Gastroesophageal sphincter (tissue), 3 donors: ENCODE measurements around the gene ACAP3.

ENCODE experiments used
- EP300 ChIP-seq: sonication (generic); formaldehyde crosslinking; IDR thresholded peaks from one replicate; pipeline ENCODE4 v1.6.1; 2017; ENCODE audit warnings: antibody characterized with exemption, mild to moderate bottlenecking
- POLR2A ChIP-seq, 2 donors: fragments of 450-650 bp; IDR thresholded peaks; one replicate each; pipeline ENCODE4 v1.6.1; 2017; ENCODE audit warnings: antibody characterized with exemption in 2 of 2, mild to moderate bottlenecking in 2 of 2, moderate library complexity in 1 of 2
- POLR2AphosphoS5 ChIP-seq: sonication (generic); formaldehyde crosslinking; IDR thresholded peaks from one replicate; pipeline ENCODE4 v1.6.1; 2017; ENCODE audit warnings: antibody characterized with exemption
- TF ChIP-seq, protein P1 (sequence below), 4 experiments: fragments of 200-600 bp in 2 of 4; fragments of 450-650 bp in 2 of 4; sonication (generic) in 1 of 4; IDR thresholded peaks; one replicate each; pipeline ENCODE4 v1.5.1; 2017 to 2019; ENCODE audit warnings: antibody characterized with exemption in 4 of 4, mild to moderate bottlenecking in 2 of 4, moderate library complexity in 2 of 4

DNA sequence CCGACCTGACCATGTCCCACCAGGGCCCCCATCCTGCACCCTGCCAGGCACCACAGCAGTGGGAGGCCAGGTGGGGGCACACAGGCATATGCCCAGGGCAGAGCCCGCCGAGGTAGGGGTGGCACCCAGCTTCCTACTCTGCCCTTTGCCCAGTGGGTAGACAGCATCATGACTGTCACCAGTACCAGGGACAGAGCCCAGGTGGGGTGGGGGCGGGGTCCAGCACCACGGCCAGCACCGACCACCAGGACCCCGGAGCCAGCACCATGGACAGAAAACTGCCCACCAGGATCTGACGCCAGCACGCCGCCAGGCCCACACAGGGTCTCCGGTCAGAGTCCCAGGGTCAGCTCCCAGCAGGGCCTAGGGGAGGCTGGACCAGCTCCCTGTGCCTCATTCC, 27.1 kb upstream of the ACAP3 start:
- TF ChIP-seq POLR2A (IDR thresholded peaks at IDR 0.05) (no peak), POLR2AphosphoS5 (no peak), EP300 (no peak)
- TF ChIP-seq, protein P1, sequence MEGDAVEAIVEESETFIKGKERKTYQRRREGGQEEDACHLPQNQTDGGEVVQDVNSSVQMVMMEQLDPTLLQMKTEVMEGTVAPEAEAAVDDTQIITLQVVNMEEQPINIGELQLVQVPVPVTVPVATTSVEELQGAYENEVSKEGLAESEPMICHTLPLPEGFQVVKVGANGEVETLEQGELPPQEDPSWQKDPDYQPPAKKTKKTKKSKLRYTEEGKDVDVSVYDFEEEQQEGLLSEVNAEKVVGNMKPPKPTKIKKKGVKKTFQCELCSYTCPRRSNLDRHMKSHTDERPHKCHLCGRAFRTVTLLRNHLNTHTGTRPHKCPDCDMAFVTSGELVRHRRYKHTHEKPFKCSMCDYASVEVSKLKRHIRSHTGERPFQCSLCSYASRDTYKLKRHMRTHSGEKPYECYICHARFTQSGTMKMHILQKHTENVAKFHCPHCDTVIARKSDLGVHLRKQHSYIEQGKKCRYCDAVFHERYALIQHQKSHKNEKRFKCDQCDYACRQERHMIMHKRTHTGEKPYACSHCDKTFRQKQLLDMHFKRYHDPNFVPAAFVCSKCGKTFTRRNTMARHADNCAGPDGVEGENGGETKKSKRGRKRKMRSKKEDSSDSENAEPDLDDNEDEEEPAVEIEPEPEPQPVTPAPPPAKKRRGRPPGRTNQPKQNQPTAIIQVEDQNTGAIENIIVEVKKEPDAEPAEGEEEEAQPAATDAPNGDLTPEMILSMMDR (IDR thresholded peaks at IDR 0.05), result no peak
